Fibroblast of upper back skin (primary cell): ENCODE results near the gene TBCC.
"Not testable (repeated sequence)": the region's sequence is repeated elsewhere in the genome, so short reads cannot be mapped to it uniquely, and the experiment has no call there.

ENCODE experiments used
- DNase-seq: peaks from one replicate; pipeline ENCODE4 v3.0.0-alpha.2; 2013

The TBCC gene, protein sequence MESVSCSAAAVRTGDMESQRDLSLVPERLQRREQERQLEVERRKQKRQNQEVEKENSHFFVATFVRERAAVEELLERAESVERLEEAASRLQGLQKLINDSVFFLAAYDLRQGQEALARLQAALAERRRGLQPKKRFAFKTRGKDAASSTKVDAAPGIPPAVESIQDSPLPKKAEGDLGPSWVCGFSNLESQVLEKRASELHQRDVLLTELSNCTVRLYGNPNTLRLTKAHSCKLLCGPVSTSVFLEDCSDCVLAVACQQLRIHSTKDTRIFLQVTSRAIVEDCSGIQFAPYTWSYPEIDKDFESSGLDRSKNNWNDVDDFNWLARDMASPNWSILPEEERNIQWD

DNA sequence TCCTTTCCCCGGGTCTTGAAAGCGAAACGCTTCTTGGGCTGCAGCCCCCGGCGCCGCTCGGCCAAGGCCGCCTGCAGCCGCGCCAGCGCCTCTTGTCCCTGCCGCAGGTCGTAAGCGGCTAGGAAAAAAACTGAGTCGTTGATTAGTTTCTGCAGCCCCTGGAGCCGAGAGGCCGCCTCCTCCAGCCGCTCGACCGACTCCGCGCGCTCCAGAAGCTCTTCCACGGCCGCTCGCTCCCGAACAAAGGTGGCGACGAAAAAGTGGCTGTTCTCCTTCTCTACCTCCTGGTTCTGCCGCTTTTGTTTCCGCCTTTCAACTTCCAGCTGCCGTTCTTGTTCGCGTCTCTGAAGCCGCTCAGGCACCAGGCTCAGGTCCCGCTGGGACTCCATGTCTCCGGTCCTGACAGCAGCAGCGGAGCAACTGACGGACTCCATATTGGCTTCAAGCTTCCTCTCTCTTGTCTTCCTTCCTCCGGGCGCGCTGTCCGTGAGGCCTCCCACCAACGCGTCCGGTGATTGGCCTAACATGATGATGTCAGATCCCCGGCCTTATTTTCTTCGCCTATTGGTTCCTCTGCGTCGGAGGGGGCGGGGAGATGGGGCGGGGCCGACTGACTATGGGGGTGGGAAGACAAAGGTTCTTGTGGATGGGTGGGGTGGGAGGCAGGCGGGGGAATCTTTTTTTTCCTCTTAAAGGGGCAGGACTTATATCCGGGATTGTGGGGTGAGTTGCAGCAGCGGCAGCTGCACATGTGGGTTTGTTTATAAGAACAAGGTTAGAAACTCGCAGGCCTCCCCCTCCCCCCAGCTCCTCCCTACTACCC lies at the start of gene TBCC:
TBCC (minus strand) TSS at position 464 of the 823 bp plus-strand sequence; CDS start at position 434, 30 bp downstream.
- DNase-seq, result peak; percentile 99

GRCh38 chr6:42795651-42796050 lies 49.7 kb upstream of the TBCC start:
- DNase-seq, result no peak

GRCh38 chr6:42791706-42792320 lies 45.9 kb upstream of the TBCC start:
- no peak for DNase-seq

DNA sequence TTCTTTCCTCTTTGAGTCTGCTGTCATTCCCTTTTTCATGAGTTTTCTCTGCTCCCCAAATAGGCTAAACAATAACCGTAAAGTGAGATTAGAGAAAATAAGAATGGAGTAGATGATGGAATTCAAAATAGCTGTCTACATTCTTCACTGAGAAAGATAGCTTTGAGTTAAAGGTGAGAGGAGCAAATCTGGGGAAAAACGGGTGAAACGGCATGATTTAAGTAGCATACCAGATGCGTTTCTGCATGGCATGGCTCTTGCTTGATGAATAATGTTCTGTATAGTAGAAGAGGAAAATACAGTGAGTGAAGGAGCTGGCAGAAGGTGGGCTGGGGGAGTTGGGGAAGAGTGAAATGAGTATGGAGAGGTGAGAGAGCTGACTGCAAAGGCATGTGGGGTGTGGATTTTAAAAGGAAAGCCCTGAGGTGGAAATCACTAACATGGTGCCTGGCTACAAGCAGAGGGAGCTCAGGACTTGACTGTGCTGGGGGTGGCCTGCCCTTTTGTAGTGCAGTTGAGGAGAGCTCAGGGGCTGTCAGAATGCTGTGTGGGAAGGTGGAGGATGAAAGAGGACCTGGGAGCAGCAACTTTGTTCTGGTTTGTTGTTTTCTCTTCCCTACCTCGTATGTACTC lies 44.8 kb upstream of the TBCC start:
- DNase-seq, result no peak

GRCh38 chr6:42788671-42789070 lies 42.8 kb upstream of the TBCC start:
- DNase-seq, result no peak

- no peak for DNase-seq
Observed at GRCh38 chr6:42787063-42787472, 41.2 kb upstream of the TBCC start.

DNA sequence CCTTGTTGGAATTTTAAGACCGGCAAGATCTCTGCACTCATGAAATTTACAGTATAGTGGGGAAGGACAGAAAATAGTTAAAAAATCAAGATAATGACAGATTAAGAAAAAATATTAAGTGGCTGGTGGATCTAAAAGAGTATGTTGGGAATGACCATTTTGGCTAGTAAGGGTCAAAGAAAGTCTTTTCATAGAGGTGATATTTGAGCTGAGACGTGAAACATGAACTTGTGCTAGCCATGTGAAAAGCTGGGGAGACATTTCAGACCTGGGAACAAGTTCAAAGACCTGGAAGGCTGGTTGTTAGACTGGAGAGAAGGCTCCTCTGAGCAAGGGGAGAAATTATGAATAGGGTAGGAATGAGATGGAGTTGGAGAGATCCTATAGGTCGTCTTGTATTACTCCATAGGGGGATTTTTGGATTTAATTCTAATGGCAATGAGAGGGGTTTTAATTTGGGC lies 40.7 kb upstream of the TBCC start:
- no peak for DNase-seq

DNA sequence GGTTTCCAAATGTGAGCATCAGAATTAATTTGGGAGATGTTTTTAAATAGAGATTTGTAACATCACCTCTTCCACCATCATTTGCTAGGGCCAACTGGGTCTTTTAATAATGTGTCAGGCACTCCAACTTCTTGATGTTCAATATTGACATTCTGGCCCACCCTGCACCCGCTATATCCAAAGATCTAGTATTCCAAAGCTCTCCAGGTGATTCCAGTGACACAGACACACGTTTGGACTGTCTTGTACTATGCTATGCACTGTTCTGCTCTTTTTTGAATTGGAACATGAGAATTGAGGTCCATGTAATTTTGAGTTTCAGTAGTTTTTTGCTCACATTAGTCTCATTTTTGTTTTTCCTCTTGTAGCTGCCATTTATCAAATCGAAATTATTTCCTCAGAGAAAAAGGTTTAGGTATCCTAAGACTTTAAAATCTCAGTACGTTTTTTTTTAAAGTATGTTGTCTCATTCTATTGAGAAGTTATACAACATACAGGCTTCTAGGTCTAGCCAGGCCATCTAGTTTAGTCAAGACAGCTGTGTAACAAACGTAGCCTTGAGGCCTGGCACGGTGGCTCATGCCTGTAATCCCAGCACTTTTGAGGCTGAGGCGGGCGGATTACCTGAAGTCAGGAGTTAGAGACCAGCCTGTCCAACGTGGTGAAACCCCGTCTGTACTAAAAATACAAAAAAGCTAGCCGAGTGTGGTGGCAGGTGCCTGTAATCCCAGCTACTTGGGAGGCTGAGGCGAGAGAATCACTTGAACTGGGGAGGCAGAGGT lies 39.0 kb upstream of the TBCC start:
- no peak for DNase-seq

GRCh38 chr6:42783876-42784642 lies 38.2 kb upstream of the TBCC start:
- no peak for DNase-seq

DNA sequence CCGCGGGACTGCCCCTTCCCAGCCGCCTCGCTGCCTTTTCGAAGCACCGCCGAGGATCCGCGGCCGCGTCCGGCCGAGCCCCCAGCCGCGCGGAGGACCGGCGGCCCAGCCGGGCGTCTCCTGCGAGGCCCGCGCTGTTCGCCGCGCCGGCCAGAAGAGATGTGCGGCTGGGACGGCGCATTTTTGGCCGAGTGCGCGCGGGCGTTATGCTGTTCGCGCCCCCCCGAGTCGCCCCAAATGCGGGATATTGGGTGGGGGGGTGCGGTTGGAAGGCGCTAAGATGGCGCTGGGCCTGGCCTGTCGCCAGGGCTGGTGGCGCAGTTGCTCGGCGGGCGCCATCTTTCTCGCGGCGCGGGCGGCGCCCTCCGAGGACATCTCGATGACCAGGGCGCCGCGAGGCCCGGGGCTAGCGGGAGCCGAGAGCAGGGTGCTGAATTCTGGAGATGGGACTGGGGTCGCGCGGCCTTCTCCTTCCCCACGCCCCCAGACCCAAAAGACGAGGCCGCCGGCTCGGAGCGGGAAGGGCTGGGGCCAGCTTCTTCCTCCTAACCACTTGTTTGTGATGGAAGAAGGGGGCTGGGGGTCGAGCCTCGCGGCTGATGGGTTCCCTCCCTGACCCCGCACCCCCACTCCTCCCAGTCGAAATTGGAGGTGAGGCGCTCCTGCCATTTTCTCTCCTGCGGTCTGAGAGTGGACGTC lies 37.4 kb upstream of the TBCC start:
- DNase-seq, result peak; percentile 73

DNA sequence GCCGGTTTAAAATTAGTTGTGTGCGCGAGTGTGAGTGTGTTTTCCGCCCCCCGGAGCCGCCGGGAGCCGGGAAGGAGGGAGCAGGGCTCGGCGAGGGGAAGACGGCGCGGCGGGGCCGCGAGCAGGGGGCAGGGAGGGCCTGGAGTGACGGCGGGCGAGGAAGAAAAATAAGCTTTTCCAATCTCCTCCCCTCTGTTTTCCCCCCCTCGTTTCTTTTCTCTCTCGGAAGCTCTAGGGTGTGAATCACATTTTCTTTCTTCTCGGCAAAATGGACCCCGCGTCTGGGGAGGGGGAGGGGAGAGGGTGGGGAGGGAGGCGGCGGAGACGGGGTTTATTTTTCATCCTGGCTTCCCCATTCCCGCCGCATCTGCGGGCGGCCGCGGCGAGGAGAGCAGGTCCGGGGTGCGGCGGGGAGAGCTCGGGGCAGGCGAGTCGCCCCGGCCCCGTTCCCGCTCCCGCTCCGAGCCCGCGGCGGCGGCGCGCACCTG lies 36.8 kb upstream of the TBCC start:
- peak; percentile 93 for DNase-seq

DNA sequence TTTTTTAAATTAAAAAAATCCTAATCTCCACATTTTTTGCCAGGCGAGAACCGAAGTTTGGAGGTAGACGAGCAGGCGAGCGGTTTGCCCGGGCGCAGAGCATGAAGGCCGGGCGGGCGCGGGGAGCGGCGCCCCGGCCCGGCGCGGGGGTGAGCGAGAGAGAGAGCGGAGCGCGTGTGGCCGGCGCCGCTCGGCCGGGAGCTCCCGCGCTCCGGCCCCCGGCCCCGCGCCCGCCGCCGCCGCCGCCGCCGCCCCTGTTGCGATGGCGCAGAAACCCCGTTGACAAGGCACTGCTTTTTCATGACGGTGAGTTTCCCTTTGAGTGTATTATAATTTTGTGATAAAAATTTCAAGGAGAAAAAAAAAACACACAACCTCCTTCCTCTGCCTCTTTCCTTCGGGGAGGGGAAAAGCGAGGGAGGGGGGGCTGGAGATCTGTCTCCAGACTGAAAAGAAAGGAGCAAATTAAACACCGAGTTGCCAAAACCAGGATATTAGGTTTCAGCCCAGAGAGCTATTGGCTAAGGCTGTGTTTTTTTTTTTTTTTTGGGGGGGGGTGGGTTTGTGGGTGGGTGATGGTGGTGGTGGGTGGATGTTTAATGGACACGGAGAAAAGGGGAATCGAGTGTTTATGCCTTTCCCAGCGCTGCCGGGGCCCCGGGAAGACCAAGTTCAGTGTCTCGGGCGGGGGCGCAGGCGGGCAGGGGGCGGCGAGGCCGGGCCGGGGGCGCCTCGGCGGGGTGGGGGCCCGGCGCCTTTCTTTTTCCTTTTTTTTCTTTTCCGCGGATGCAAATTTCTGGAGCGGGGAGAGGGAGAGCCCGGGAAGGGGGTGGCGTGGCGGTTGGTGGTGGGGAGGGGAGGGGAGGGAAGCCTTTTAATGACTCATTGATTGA lies 36.1 kb upstream of the TBCC start, which contains the start of gene BICRAL:
BICRAL (plus strand) TSS at position 257 of the 893 bp plus-strand sequence. CDS start 39,971 bp downstream, outside the sequence.
- DNase-seq, result peak; percentile 90

DNA sequence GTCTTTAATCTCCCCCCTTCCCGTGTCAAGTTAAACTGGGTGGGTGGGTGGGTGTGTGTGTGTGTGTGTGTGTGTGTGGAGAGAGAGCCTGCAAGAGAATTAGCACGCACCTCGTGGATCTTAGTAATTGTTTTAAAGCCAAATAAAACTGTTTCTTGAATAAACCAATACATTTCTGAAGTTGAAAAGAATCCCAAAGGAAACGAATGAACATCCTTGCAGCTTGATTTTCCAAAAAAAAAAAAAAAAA lies 35.6 kb upstream of the TBCC start:
- no peak for DNase-seq

DNA sequence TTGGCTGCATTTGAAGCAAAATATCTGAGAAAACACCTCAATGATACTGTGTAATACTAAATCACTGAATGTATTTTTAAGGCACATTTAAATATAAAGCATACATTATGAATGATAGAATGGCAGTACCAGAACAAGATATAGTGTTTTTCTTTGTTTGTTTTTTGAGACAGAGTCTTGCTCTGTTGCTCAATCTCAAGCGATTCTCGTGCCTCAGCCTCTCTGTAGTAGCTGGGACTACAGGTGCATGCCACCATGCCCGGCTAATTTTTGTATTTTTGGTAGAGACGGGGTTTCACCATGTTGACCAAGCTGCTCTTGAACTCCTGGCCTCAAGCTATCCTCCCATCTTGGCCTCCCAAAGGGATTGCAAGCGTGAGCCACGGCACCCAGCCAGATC lies 33.6 kb upstream of the TBCC start:
- DNase-seq, result no peak

- DNase-seq, result no peak
Observed at GRCh38 chr6:42778122-42778521, 32.2 kb upstream of the TBCC start.

DNA sequence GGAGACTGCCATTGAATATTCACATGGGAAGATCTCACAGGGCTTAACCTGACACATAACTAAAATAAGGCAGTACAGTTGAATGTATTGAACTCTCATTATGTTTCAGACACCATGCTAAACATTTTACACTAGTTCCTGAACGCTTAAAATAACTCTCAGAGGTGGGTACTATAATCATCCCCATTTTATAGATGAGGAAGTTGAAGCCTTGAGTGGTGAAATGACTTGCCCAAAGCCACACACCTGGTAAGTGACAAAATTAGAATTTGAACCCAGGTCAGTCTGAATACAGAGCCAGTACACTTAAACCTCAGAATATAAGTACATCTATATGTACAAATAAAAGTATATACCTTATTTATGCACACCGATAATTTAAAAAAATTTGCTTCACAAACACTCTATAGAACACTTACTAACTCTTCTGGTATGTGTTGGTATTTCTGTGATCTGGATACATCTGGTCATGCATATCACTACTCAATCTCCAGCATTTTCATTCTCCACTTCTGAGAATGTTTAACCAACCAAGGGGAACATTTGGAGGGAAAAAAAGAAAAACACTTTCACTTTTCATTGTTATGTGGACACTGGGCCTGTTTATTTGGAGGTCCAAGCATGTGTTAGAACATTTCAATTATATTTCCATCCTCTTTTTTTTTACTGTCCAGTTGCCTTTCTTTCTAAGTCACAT lies 31.4 kb upstream of the TBCC start:
- DNase-seq, result peak; percentile 72

DNA sequence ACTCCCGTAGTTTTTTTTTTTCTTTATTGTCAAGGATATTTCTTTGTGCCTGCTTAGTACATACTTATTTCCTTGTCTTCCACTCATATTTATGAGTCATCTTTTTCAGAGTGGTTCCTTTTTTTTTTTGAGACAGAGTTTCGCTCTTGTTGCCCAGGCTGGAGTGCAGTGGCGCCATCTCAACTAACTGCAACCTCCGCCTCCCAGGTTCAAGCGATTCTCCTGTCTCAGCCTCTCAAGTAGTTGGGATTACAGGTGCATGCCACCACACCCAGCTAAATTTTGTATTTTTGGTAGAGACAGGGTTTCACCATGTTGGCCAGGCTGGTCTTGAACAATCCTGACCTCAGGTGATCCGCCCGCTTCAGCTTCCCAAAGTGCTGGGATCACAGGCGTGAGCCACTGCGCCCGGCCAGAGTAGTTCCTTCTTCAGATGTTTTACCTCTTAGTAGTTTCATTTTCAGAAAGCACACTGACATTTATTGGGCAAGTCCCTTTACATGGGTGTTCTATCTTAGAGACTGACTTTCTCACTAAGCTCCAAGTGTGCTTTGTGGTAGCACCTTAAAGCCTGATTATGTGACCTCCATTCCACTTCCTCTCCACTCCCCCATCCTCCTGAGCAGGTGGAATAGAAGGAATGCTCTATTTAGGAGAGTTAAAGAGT lies 29.1 kb upstream of the TBCC start:
- not testable (repeated sequence) for DNase-seq

- no peak for DNase-seq
Observed at GRCh38 chr6:42774201-42774600, 28.3 kb upstream of the TBCC start.

DNA sequence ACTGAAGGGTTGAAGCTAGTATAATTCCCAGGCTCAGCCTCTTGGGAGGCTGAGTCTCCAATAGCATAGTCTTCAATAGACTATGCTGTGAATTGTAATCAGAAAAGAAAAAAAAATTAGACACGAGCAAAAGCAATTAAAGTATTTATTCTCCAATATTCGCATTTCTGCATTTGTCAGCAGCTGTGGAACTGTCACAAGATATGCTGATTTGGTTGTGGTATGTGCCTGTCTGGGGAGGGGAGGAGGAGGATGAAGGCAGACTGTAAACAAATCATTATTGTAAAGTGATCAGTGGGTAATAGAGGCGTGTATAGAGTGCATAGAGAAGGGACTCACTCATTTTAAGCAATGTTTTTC lies 25.8 kb upstream of the TBCC start:
- no peak for DNase-seq
